Gastrocnemius medialis (tissue), 4 donors: ENCODE measurements around the gene GLOD4. TPM values are rescaled to one million over a fixed set of nuclear protein-coding genes. Genes with fewer than 3 reads are reported as not detected.

Experiments used
- ATAC-seq, 2 donors: fragments of 150-250 bp; one replicate each; pipeline ENCODE4 v1.9.1; 2016
- DNase-seq, 2 donors: peaks; one replicate each; pipeline ENCODE4 v3.0.0-alpha.2; 2019
- H3K27ac ChIP-seq, 4 donors: fragments of 200-600 bp; sonication (generic); 1 replicate in 1 of 4; 2 replicates in 3 of 4; pipeline ENCODE4 v1.5.1; 2016 to 2018; ENCODE audit warnings: mild to moderate bottlenecking in 2 of 4, moderate library complexity in 1 of 4
- H3K27me3 ChIP-seq, 3 donors: fragments of 200-600 bp; sonication (generic) in 2 of 3; 1 replicate in 1 of 3; 2 replicates in 2 of 3; pipeline versions ENCODE4 v1.5.1 to v1.6.0; 2016 to 2019; ENCODE audit warnings: mild to moderate bottlenecking in 1 of 3, moderate library complexity in 1 of 3
- H3K36me3 ChIP-seq, 2 donors: fragments of 200-600 bp; sonication (generic) in 1 of 2; one replicate each; pipeline ENCODE4 v1.5.1; 2017 to 2018
- H3K4me1 ChIP-seq, 2 donors: fragments of 200-600 bp; sonication (generic) in 1 of 2; one replicate each; pipeline ENCODE4 v1.5.1; 2016 to 2017; ENCODE audit warnings: mild to moderate bottlenecking in 2 of 2
- H3K4me3 ChIP-seq, 4 donors: fragments of 200-600 bp; sonication (generic) in 3 of 4; 1 replicate in 1 of 4; 2 replicates in 3 of 4; pipeline ENCODE4 v1.5.1; 2016 to 2019; ENCODE audit warnings: mild to moderate bottlenecking in 2 of 4
- H3K9me3 ChIP-seq, 3 donors: fragments of 200-600 bp; sonication (generic) in 2 of 3; 1 replicate in 1 of 3; 2 replicates in 2 of 3; pipeline ENCODE4 v1.5.1; 2016 to 2019
- CTCF ChIP-seq, 5 experiments: fragments of 450-650 bp in 3 of 5; fragments of 200-600 bp in 2 of 5; sonication (generic) in 2 of 5; IDR thresholded peaks in 4 of 5; conservative IDR thresholded peaks in 1 of 5; 1 replicate in 4 of 5; 2 replicates in 1 of 5; pipeline ENCODE4 v1.5.1; 2016 to 2019; ENCODE audit warnings: antibody characterized with exemption in 5 of 5, mild to moderate bottlenecking in 3 of 5, moderate library complexity in 3 of 5
- POLR2A ChIP-seq, 2 donors: fragments of 450-650 bp; IDR thresholded peaks; one replicate each; pipeline ENCODE4 v1.6.1; 2017; ENCODE audit warnings: antibody characterized with exemption in 2 of 2, mild to moderate bottlenecking in 2 of 2, moderate library complexity in 2 of 2
- in situ Hi-C, 4 donors: fragments of 200-750 bp; cut with MboI; loops; one replicate each; pipeline versions ENCODE4 v1.15.0 to v1.8.0; 2017; ENCODE audit warnings: low sequenced_read_pairs in 4 of 4
- intact Hi-C: fragments of 100-400 bp; cut with DNase I; formaldehyde crosslinking; loops from one replicate; pipeline ENCODE4 v1.15.1; 2023; ENCODE audit warnings: low total_unique reads
- total RNA-seq, 4 donors: library from RNA; depleted of rRNA; stranded (reverse); fragments of >200 nt; gene quantifications; one replicate each; pipeline versions ENCODE4 v1.1.0 to v1.2.3, GENCODE V29; 2016

Gene GLOD4
- total RNA-seq, 4 donors from 2014 or later, result 17.6 to 38.1 (median 22.8) TPM

- DNase-seq (no peak), ATAC-seq (no peak)
- Histone ChIP-seq H3K27me3 (no peaks in the 10 kb centered on the region), H3K4me1 (peaks cover 9 to 12% of the 10 kb centered on the region in 2 donors), H3K9me3 (no peaks in the 10 kb centered on the region), H3K36me3 (no peaks in the 10 kb centered on the region), H3K27ac (no peak overlapping the region), H3K4me3 (no peak overlapping the region)
- TF ChIP-seq CTCF (IDR thresholded peaks at IDR 0.05 in 4 of 5, conservative IDR thresholded peaks at IDR 0.05 in 1 of 5), result no peak
- TF ChIP-seq POLR2A (IDR thresholded peaks at IDR 0.05), result no peak
- intact Hi-C loops, result no loop called here
- in situ Hi-C loops, result no loop called here
Observed at GRCh38 chr17:728911-729310, 53.2 kb downstream of the GLOD4 start.

- DNase-seq (no peak), ATAC-seq (no peak)
- intact Hi-C loops, result no loop called here
- Histone ChIP-seq H3K9me3 (no peaks in the 10 kb centered on the region), H3K4me1 (peaks cover 0 to 5% of the 10 kb centered on the region in 2 donors), H3K36me3 (no peaks in the 10 kb centered on the region), H3K4me3 (no peak overlapping the region), H3K27ac (no peak overlapping the region), H3K27me3 (no peaks in the 10 kb centered on the region)
- no peak for TF ChIP-seq CTCF (IDR thresholded peaks at IDR 0.05 in 4 of 5, conservative IDR thresholded peaks at IDR 0.05 in 1 of 5)
- in situ Hi-C loops, result no loop called here
Observed at GRCh38 chr17:726271-726919, 55.7 kb downstream of the GLOD4 start.

- Histone ChIP-seq H3K4me1 (no peaks in the 10 kb centered on the region), H3K27me3 (no peaks in the 10 kb centered on the region), H3K27ac (no peak overlapping the region), H3K36me3 (no peaks in the 10 kb centered on the region), H3K4me3 (no peak overlapping the region), H3K9me3 (no peaks in the 10 kb centered on the region)
- in situ Hi-C loops (no loop called here), intact Hi-C loops (no loop called here)
- DNase-seq (no peak), ATAC-seq (no peak)
- no peak for TF ChIP-seq POLR2A (IDR thresholded peaks at IDR 0.05)
- no peak for TF ChIP-seq CTCF (IDR thresholded peaks at IDR 0.05 in 4 of 5, conservative IDR thresholded peaks at IDR 0.05 in 1 of 5)
Observed at GRCh38 chr17:725746-726145, 56.3 kb downstream of the GLOD4 start.

- ATAC-seq (no peak), DNase-seq (no peak)
- no peaks in the 10 kb centered on the region for H3K4me1 ChIP-seq
- H3K27ac ChIP-seq, result no peak overlapping the region
- TF ChIP-seq POLR2A (IDR thresholded peaks at IDR 0.05) (no peak), CTCF (IDR thresholded peaks at IDR 0.05 in 4 of 5, conservative IDR thresholded peaks at IDR 0.05 in 1 of 5) (no peak)
- no peak overlapping the region for H3K4me3 ChIP-seq
- H3K9me3 ChIP-seq, result no peaks in the 10 kb centered on the region
- in situ Hi-C loops (no loop called here), intact Hi-C loops (no loop called here)
- H3K27me3 ChIP-seq, result no peaks in the 10 kb centered on the region
- no peaks in the 10 kb centered on the region for H3K36me3 ChIP-seq
Observed at GRCh38 chr17:725084-725483, 57.0 kb downstream of the GLOD4 start.

GRCh38 chr17:721540-721937, 60.5 kb downstream of the GLOD4 start:
- no peak overlapping the region for H3K4me3 ChIP-seq
- TF ChIP-seq POLR2A (IDR thresholded peaks at IDR 0.05), result no peak
- TF ChIP-seq CTCF (IDR thresholded peaks at IDR 0.05 in 4 of 5, conservative IDR thresholded peaks at IDR 0.05 in 1 of 5), result no peak
- H3K27ac ChIP-seq, result no peak overlapping the region
- DNase-seq (no peak), ATAC-seq (no peak)
- in situ Hi-C loops (no loop called here), intact Hi-C loops (no loop called here)
- no peaks in the 10 kb centered on the region for H3K36me3 ChIP-seq
- H3K9me3 ChIP-seq, result no peaks in the 10 kb centered on the region
- H3K27me3 ChIP-seq, result no peaks in the 10 kb centered on the region
- peaks cover 0 to 5% of the 10 kb centered on the region in 2 donors for H3K4me1 ChIP-seq
